Stimulated activated CD4-positive, alpha-beta T cell treated with anti-CD3 and anti-CD28 coated beads, Interleukin-1b, Interleukin-23, amount 100 ng/mL, for 48 hours (primary cell): ENCODE data around the gene MED13L.
"Not testable (repeated sequence)": the region's sequence is repeated elsewhere in the genome, so short reads cannot be mapped to it uniquely, and the experiment has no call there.

Experiments
- DNase-seq: peaks from one replicate; pipeline ENCODE4 v3.0.0-alpha.2; 2020

MED13L gene

DNA sequence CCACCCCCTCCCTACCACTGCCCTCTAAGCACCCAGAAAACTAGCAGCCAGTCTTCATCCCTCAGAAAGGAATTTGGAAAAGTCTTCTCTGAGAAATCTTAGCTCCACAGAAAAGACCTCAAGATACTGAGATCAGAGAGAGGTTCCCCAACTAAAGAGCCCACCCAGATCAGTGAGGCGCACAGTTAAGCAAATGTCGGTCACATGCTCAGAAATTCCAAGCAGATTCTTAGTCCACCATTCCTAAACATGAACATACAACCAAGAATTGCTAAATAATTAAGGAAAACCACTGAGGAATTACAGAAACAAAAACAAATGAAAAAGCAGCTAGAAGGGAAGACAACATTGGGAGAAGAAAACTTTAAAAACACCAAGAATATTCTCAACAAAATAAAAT lies 32.3 kb downstream of the MED13L start:
- no peak for DNase-seq

DNA sequence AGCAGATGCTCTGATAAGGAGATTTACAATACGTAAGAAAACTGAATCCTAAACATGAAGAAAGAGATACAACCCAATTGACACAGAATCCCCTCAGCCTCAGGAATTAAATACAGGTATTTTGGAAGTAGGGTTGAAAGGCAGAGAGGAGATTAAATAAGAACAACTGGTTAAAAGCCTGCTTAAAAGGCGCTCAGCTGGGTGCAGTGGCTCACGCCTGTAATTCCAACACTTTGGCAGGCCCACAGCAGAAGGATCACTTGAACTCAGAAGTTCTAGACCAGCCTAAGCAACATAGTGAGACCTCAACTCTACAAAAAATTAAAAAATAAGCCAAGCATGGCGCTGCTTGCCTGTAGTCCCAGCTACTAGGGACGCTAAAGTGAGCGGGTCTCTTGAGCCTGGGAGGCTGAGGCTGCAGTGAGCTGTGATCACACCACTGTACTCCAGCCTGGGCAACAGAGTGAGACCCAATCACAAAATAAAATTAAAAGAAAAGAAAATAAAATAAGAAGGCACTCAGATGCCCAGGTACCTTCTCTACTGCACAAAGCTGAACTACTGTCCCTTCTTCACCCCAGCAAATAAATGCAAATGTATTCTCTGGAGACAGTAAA lies 32.9 kb downstream of the MED13L start:
- DNase-seq, result no peak

DNA sequence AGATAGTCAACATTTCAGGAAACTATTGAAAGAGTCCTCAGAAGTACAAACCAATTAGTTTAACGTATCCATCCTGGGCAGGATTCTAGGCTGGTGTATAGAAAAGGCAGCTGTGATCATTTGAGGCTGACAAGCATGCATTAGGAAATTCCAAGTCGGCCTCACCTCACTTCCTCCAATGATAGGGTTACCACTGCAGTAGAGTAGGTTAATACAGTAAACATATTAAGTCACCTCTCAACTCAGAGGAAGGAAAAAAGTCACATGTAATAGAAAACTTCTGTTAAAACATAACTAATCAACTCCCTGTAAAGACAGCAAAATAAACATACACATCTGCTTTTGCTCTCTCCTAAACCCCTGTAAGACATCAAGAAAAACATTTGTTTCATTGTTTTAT lies 33.5 kb downstream of the MED13L start:
- no peak for DNase-seq

DNA sequence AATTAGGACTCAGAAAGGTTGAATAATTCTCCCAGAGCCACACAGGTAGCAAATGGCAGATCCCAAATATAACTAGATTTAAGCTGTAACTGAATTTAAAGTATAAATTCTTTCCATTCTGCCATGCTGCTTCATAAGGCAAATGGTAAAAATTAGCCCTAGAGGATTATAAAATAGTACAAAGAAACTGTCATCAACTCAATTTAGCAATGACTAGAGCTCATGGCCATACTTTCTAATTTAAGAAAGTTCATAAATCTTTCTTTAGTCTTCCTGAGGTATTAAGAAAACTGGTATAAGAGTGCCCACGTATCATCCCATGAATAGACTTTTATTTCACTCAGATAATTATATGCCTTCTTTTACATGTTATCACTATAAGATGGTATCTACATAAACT lies 34.8 kb downstream of the MED13L start:
- DNase-seq, result no peak

DNA sequence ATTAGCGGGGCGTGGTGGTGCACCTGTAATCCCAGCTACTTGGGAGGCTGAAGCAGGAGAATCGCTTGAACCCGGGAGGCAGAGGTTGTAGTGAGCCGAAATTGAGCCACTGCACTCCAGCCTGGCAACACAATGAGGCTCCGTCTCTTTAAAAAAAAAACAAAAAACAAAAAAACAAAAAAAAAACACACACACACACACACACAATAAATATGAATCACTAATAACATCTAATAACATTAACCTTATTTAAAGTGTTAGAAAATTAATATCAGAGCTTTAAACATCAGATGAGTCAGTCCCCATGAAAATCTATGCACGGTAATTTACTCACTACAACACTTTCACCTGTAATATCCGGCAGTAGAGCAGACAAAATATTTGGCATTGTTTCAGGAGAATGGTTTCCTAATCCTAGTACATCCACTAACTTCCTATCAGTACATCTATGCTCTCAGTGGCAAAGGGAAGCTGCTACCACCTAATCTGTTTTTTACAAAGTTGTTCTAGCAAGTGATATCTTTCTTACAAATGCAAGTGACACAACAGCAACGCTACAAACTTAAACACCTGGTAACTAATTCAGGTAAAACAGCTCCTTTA lies 36.2 kb downstream of the MED13L start:
- DNase-seq, result no peak

DNA sequence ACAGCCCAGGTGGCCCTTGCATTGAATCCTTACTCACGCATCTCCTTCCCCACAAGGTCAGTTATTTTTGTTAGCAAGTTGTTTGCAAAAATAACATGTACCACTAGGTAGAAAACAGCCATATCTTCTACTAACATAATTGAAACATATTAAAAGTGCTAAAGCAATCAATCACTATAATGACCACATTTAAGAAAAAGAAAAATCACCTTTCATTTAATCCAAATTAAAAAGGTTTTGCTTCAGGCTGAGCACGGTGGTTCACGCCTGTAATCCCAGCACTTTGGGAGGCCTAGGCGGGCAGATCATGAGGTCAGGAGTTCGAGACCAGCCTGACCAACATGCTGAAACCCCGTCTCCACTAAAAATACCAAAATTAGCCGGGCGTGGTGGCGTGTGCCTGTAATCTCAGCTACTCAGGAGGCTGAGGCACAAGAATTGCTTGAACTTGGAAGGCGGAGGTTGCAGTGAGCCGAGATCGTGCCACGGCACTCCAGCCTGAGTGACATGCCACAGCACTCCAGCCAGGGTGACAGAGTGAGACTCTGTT lies 38.8 kb downstream of the MED13L start:
- DNase-seq, result not testable (repeated sequence)

DNA sequence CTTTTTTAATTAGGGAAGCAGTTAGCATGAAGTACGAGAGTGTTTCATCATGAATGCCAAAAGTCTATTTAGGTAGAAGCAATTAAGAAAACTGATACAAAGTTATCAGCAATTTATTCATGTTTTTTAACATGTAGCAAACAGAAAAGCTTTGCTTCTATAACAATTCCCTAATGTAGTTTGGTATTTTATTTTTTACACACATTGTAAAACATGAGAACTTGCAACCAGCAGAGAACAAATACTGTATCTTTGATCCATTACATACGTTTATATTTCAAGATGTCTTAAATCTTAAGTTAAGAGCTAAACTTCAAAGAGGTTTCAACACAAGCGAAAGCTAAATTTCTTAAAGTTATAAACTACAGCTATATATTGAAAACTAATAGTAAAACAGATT lies 39.3 kb downstream of the MED13L start:
- DNase-seq, result no peak

DNA sequence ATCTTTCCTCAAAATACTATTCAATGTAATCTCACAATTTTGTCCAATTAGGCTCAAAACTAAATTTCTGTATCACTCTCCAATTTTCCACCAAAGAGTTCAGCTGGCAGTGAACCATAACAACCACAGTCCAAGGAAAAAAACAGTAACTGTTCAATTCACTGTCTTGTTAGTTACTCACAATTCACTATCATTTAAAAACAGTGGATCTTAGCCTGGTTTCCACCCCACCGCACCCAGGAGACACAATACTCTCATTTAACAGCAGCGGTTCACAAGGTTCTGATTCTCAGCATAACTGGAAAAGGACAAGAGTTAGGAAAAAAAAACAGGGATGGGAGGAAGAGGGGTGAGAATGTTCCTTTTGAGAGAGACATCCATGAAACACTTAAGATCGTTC lies 40.5 kb downstream of the MED13L start:
- no peak for DNase-seq

DNA sequence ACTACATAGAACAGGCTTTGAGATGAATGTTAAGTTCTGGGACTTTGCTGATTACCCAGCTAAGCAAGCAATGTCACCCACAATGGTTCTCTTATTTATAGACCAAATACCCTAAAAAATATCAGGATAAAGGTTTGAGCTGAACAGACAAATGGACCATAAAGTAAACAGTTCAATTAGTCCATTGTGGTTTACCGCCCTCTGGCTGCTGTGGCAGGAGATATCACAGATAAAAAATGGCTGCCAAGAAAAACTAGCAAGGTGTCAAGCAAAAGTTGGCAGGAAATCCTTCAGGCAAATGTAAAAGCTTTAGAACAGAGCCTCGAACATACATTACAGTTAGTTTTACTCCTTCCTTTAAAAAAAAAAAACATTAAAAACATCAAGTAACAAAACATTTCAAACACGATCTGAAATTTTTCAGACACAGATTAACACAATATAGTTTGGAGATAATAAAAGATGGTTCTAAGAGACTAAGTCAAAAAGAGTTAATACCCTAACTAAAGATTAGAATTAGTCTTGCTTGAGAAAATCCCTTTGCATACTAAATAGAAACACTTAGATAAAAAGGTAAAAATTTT lies 41.3 kb downstream of the MED13L start:
- DNase-seq, result peak; percentile 9

DNA sequence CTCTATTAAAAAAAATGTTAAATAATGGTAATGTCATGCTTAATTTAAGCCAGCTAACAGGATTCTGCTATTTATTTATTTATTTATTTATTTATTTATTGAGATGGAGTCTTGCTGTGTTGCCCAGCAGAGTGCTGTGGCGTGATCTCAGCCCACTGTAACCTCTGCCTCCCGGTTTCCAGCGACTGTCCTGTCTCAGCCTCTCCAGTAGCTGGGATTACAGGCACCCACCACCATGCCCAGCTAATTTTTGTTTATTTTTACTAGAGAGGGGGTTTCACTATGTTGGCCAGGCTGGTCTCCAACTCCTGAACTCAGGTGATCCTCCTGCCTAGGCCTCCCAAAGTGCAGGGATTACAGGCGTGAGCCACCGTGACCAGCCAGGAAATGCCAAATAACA lies 43.3 kb downstream of the MED13L start:
- DNase-seq, result not testable (repeated sequence)

DNA sequence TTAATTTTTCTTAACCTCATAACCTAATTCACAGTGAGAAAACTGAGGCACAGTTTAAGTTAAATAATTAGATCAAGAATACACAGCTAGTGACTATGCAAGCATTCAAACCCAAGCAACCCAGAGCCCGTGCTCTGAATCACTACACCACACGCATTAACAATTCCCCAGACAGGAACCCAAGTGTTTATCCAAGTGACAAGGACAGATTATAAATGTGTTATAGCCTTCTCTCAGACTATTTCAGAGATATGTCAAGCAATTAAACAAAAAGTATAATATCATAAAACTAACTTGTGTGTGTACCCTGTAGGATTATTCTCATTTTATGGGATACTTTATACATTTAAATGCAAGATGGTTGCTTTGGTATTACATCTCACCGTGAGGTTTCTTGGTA lies 43.8 kb downstream of the MED13L start:
- no peak for DNase-seq

DNA sequence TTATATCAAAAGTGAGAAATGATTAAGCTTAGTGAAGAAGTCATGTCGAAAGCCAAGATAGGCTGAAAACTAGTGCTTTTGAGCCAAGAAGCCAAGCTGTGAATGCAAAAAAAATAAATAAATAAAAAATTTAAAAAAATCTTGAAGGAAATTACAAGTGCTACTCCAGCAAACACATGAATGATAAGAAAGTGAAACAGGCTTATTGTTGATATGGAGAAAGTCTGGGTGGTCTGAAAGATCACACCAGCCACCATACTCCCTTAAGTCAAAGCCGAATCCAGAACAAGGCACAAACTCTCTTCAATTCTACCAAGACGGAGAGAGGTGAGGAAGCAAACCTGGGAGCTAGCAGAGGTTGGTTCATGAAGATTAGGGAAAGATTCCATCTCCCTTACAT lies 49.7 kb downstream of the MED13L start:
- DNase-seq, result no peak

DNA sequence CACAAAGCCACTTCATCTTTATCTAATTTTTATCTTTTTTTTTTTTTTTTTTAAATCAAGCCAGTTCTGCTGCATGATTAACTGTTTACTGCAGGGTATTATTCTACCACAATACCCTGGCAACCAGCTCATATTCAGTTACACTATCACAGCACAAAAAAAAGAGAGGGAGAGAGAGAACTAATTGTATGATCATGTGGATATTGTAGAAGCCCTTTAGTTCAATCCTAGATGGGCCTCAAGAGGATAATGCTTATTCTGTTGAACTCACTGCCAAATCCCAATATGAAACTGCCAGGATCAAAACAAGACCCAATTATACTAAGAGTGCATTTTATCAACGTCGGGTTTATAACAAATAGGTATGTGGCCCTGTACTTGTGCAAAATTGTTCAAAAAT lies 51.5 kb downstream of the MED13L start:
- no peak for DNase-seq

DNA sequence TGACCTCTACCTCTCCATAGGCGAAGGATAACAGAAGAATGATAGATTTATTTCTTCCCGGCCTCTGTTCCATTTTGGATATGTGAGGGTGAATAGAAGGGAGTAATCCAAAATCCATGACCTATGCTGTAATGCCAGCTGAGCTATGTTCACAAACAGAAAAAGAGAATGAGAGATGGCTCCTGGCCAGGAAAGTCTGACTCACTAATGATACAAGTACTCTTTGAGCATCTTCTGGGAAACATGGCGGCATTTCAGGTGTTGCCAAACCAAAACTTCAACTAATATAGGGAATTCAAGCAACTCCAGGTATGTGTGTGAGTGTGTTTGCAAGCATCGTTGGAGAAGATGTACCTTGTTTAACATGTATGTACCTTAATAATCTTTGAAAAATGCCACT lies 55.1 kb downstream of the MED13L start:
- peak; percentile 32 for DNase-seq

DNA sequence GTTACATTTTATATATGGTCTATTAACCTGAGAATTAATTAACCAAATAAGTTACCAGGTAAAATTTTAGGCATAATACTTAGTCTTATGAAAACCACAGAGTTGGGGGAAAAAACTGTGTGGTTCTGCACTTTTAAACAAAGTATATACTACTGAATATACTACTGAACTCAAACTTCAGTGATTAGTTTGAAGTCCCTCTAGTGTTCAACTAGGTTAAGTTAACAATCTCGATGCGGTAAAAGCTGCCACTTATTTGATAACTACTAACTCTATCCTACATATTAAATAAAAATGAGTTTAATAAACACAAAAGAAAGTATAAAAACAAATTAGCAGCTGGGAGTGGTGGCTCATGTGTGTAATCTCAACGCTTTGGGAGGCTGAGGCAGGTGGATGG lies 56.7 kb downstream of the MED13L start:
- DNase-seq, result no peak

DNA sequence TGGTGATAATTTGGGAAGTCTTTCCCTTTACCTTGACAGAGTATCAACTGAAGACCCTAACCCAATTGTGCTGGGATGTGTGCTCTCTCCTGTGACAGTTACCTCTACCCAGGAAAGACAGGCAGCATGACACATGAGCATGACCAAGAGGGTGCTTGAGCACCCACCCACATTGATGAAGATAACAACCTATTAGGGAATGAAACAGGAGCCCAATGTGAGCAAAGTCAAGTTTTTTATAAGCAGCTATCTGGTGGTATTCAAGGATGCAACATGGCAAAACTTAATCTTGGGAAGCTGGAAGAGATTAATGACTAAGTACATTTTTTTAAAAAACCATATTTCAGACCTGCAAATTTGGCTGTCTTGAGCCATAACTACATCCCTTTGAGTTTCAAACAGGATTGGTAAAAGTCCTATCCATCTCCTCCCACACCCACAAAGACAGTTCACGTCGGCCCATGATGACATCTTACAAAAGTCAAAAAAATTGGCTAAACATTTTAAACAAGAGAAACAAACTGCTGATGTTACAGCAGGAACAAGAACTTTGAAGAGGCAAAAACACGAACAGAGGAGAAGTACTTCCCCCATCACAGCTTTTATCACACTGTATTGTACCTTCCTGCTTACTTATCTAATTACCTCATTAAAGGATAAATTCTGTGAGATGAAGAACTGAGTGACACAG lies 60.3 kb downstream of the MED13L start:
- DNase-seq, result no peak

DNA sequence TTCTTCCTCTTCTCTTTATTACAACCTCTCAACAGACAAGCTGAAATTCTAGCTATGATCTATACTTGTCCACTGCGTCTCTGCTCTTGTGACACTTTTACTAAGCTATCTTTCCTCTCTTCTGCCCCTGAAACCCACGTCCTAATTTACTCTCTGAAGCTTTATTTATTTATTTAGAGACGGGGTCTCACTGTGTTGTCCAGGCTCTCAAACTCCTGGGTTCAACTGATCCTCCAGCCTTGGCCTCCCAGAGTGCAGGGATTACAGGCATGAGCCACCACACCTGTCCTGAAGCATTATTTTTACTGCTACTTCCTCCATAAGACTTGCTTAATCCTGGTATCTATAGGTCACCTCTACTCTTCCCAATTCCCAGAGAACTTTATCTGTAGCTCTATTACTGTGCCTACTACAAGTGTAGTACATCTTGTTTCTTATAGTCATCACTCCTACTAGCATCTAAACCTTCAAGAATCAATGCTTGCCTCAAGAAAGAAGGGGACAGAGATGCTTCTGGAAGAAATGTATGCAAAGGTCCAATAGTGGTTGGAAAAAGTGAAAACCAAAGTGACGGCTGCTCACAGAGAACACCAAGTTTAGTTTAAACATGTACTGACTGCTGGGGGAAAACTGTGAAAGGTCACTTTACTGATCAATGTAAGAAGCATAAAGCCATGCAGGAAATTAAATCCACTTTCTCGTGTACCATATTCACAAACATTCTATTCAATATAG lies 61.3 kb downstream of the MED13L start:
- DNase-seq, result no peak

DNA sequence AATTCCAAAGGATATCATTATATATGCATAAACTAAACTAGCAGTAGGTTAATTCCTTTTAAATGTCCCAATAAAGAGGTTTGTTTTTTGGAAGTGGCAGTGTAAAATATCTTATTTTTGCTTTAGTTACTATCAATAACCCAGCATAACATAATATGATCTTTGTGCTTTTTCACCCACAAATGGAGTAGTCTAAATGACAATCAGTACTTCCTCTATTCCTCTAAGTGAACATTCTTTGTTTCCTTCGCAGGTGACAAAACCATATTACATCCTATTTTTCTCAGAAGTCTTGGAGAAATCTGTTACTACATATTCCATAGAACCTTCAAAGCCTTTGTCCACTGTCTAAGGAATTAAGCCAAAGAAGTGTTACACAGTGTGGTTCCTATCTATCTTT lies 62.5 kb downstream of the MED13L start:
- no peak for DNase-seq

DNA sequence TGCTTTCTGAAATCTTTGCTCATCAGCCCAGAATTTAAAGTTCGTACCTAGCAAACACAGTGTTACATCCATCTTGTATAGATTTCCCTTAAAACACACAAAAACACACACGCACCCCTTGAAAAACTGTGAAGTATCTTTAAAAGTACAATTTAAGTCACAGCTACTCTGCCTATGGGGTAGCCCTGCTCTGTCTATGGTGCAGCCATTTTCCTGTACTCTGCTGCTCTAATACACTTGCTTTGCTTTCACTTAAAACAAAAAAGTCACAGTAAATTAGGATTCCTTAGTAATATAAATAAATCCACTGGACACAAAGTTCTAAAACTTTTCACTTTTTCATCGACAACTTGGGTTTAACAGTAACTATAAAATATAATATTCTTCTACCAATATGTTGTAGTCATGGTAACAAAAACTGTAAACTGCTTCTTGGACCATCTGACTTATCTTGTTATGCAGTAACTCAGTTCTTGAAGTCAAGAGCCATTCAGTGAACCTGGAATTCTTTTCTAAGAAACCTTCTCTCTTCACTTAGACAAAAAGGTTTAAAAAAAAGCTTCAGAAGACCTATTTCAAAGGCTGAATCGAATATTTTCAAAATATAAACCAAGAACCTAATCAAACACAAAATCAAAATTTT lies 63.5 kb downstream of the MED13L start:
- no peak for DNase-seq

DNA sequence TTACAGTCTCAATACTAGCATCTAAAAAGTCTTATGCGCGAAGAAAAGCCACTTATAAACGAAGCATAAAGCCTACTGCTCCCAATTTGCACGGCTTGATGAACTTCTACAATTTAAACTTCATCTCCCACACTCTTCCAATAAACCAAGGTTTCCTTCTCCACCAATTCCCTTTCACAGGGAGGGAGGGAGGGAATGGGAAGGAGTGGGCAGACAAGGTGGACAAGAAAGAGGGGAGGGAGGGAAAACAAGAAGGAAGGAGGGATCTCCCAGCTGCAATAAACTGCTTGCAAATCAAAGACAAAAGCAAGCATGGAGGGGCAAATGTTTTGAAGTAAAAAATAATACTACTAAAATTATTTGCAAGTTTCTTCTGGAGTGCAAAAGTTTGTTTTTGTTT lies 64.5 kb downstream of the MED13L start:
- no peak for DNase-seq

DNA sequence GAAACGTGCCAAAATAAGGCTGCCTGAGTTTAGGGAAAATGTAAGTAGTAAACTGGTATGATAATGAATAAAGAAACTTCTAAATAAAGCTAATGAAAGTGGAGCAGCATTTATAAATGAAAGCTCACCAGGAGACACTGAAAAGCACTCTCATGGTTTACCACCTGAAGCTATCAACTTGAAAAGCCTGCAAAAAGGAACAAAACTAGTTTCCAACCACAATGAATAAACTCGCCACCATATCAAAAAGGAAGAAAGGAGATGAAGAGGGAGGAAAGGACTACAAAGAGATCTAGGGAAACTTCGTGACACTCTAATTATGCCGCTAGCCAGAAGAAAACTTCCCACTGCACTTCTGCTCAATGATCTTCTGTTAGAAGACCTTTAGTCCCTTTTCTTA lies 66.7 kb downstream of the MED13L start:
- DNase-seq, result no peak

DNA sequence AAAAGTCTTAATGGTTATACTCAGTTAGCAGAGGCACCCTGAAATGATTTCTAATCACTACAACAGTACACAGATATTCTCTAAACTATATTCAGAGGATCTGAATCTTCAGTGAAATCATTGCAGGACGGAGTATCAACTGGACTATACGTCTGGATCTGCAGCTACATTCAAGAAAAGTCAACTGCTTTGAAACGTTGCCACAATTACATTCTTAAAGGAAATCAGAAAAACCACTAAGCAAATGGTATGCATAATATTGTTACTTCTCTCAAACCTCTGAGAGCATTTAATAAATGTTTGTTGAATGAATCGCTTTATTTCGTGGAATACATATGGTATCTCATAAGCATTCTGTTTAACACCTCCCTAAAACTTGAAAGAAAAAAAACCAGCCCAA lies 67.4 kb downstream of the MED13L start:
- DNase-seq, result no peak

DNA sequence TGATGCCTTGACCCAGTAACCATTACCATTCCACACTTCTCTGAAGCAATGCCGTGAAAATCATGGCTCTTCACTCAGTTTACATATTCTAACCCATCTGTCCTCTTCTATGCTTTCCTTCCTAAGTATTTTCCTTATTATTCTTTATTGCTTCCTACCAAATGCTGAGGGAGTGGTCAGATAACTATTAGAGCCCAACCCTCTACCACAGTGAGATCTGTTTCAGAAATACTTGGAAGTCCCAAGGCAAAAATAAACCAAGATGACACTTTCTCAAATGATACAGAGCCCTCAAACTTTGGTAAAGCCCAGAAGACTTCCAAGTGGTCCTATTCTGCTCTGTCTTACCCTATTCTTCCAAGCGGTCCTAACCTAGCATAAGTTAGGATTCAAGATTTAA lies 68.0 kb downstream of the MED13L start:
- no peak for DNase-seq
